Measurements from ENCODE around the gene RCSD1.
"Not testable (repeated sequence)": the region's sequence is repeated elsewhere in the genome, so short reads cannot be mapped to it uniquely, and the experiment has no call there.

The RCSD1 gene

DNA sequence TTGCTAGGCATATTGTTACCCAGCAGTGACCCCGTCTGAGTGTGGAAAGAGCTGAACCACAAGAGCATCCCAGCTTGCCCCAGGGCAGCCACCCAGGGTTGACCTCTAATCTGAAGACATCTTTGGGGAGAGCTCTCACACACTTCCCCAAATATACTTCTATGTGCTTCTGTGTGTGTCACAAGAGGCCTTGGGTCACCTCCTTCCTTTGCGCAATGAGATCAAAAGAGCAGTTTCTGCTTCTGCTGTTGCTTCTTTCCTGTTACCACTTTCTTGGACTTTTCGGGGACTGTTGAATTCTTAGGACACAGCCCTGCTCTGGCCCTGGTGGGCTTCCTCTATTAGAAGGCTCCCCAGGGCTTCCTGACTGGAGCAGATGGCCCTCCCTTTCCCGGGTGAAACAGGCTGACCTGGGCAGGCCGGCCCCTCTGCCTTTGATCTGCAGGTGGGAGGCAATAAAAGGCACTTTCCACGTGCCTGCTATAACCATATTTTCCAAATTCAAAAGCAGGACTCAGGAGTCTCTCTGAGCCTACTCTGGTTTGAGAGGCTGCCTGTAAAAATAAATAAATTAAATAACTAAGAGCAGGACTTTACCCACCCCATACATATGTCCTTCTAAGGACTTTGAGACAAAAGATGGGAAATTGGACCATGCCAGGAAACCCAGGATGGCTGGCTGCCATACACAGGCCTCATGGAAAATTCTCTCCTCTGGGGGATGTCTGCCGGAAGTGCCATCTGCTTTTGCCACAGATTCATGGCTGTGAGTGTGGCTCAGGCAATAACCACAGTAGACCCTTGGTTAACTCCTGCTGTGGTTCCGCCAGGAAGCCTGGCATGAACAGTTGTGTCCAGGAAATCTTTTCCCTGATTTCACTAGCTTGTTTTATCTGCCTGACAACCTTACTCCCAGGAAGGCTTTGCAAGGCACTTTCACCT is 28.3 kb upstream of the RCSD1 start:
- Histone ChIP-seq H3K36me3 (ENCODE audit: control insufficient read depth, insufficient read depth, low read length) (no peaks in the 10 kb centered on the region), H3K9ac (ENCODE audit: low read depth, low read length) (no peak overlapping the region), H3K4me1 (ENCODE audit: control insufficient read depth, insufficient read depth, low read length) (no peaks in the 10 kb centered on the region), H3K9me3 (ENCODE audit: control insufficient read depth, insufficient read depth, low read length) (no peaks in the 10 kb centered on the region), H3K4me3 (ENCODE audit: low read depth, low read length) (no peak overlapping the region), H3K27me3 (ENCODE audit: control insufficient read depth, insufficient read depth, low read length) (no peaks in the 10 kb centered on the region)

DNA sequence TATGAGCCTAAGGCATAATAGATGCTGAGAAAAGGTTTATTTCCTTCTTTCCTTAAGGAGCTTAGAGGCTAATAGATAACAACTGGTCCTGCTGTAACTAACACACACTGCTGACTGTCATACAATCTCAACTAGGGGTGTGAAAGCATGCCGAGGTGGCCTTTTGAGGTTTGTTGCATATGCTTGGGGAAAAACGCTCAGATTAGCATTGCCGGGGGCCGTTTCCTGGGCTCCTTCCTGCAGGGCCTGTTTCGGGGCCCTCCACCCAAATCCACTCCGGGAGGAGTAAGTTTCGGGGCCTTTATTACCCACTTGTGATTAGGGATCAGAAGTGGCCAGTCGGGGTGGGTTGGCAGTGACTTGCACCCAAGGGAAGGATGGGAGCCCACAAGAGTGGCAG is 27.2 kb upstream of the RCSD1 start:
- Histone ChIP-seq H3K27me3 (ENCODE audit: control insufficient read depth, insufficient read depth, low read length) (no peaks in the 10 kb centered on the region), H3K4me1 (ENCODE audit: control insufficient read depth, insufficient read depth, low read length) (no peaks in the 10 kb centered on the region), H3K9me3 (ENCODE audit: control insufficient read depth, insufficient read depth, low read length) (no peaks in the 10 kb centered on the region), H3K9ac (ENCODE audit: low read depth, low read length) (no peak overlapping the region), H3K36me3 (ENCODE audit: control insufficient read depth, insufficient read depth, low read length) (no peaks in the 10 kb centered on the region), H3K4me3 (ENCODE audit: low read depth, low read length) (no peak overlapping the region)

- Histone ChIP-seq H3K4me3 (ENCODE audit: low read depth, low read length) (no peak overlapping the region), H3K4me1 (ENCODE audit: control insufficient read depth, insufficient read depth, low read length) (no peaks in the 10 kb centered on the region), H3K36me3 (ENCODE audit: control insufficient read depth, insufficient read depth, low read length) (no peaks in the 10 kb centered on the region), H3K27me3 (ENCODE audit: control insufficient read depth, insufficient read depth, low read length) (peaks cover 2% of the 10 kb centered on the region), H3K9me3 (ENCODE audit: control insufficient read depth, insufficient read depth, low read length) (no peaks in the 10 kb centered on the region), H3K9ac (ENCODE audit: low read depth, low read length) (no peak overlapping the region)
Observed at GRCh38 chr1:167605576-167605975, 24.5 kb upstream of the RCSD1 start.

DNA sequence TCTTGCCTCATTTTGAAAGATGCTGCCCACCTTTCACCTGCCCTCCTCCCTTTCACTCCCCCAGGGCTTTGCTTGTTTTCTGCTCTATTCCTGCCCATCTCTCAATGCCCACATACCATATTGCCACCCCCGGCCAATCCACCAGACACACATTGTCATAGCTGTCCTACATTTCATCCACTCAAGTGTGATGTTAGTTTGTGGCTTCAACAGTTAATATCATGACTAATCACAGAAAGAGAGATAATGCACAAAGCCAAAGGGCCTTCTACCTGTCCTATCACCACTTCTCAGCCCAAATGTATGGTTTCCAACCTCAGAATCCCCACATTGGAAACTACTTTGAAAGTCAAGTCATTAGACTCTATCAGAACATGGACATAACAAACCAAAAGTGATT is 18.0 kb upstream of the RCSD1 start:
- no peaks in the 10 kb centered on the region for H3K36me3 ChIP-seq (ENCODE audit: control insufficient read depth, insufficient read depth, low read length)
- H3K4me3 ChIP-seq (ENCODE audit: low read depth, low read length), result no peak overlapping the region
- H3K9ac ChIP-seq (ENCODE audit: low read depth, low read length), result no peak overlapping the region
- H3K27me3 ChIP-seq (ENCODE audit: control insufficient read depth, insufficient read depth, low read length), result peaks cover 2% of the 10 kb centered on the region
- H3K4me1 ChIP-seq (ENCODE audit: control insufficient read depth, insufficient read depth, low read length), result no peaks in the 10 kb centered on the region
- H3K9me3 ChIP-seq (ENCODE audit: control insufficient read depth, insufficient read depth, low read length), result peaks cover 5% of the 10 kb centered on the region

- Histone ChIP-seq H3K9me3 (ENCODE audit: control insufficient read depth, insufficient read depth, low read length) (peaks cover 5% of the 10 kb centered on the region), H3K4me1 (ENCODE audit: control insufficient read depth, insufficient read depth, low read length) (peaks cover 4% of the 10 kb centered on the region)
Observed at GRCh38 chr1:167612587-167613385, 17.2 kb upstream of the RCSD1 start.

DNA sequence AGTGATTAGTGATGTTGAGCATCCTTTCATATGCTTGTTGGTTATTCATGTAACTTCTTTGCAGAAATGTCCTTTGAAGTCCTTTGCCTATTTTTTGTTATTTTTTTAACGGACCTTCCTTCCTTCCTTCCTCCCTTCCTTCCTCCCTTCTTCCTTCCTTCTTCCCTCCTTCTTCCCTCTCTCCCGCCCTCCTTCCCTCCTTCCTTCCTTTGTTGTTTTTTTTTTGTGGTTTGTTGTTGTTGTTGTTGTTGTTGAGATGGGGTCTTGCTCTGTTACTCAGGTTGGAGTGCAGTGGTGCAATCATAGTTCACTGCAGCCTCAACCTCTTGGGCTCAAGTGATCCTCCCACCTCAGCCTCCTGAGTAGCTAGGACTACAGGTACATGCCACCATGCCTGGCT is 16.0 kb upstream of the RCSD1 start:
- H3K4me1 ChIP-seq (ENCODE audit: control insufficient read depth, insufficient read depth, low read length), result peaks cover 10% of the 10 kb centered on the region
- H3K36me3 ChIP-seq (ENCODE audit: control insufficient read depth, insufficient read depth, low read length); H3K4me3 ChIP-seq (ENCODE audit: low read depth, low read length); H3K9me3 ChIP-seq (ENCODE audit: control insufficient read depth, insufficient read depth, low read length); H3K9ac ChIP-seq (ENCODE audit: low read depth, low read length); H3K27me3 ChIP-seq (ENCODE audit: control insufficient read depth, insufficient read depth, low read length): not testable (repeated sequence)

More at GRCh38 chr1:167612587-167613385, 17.2 kb upstream of the RCSD1 start:
- Histone ChIP-seq H3K4me3 (ENCODE audit: low read depth, low read length) (no peak overlapping the region), H3K27me3 (ENCODE audit: control insufficient read depth, insufficient read depth, low read length) (peaks cover 2% of the 10 kb centered on the region), H3K36me3 (ENCODE audit: control insufficient read depth, insufficient read depth, low read length) (no peaks in the 10 kb centered on the region), H3K9ac (ENCODE audit: low read depth, low read length) (no peak overlapping the region)

DNA sequence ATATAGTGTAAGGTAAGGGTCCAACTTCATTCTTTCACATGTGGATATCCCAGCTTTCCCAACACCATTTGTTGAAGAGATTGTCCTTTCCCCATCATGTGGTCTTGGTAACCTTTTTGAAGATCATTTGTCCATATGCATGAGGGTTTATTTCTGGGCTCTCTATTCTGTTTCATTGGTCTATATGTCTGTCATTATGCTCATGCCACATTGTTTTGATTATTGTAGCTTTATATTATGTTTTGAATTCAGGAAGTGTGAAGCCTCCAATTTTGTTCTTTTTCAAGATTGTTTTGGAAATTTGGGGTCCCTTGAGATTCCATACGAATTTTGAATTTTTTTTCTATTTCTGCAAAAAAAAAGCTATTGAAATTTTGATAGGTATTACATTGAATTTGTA is 15.2 kb upstream of the RCSD1 start:
- H3K27me3 ChIP-seq (ENCODE audit: control insufficient read depth, insufficient read depth, low read length), result no peaks in the 10 kb centered on the region

DNA sequence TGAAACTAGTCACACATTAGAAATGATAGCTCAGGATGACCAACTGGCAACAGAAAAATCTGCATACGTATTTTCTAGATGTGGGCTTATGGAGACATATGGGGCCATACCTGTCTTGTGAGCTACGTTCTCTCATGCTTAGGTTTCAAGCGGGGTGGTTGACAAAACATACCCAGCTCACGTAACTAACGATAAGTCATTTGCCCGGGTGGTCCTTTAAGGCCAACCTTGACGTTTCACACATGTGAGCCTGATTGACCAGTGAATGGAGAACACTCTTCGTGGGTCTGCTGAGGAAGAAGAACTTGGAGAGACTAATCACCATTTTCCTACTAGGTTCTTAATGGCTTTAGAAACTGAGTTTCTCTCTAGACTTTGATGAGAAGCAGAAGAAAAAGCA is 13.5 kb upstream of the RCSD1 start:
- Histone ChIP-seq H3K9me3 (ENCODE audit: control insufficient read depth, insufficient read depth, low read length) (peaks cover 5% of the 10 kb centered on the region), H3K4me3 (ENCODE audit: low read depth, low read length) (no peak overlapping the region), H3K27me3 (ENCODE audit: control insufficient read depth, insufficient read depth, low read length) (no peaks in the 10 kb centered on the region), H3K36me3 (ENCODE audit: control insufficient read depth, insufficient read depth, low read length) (no peaks in the 10 kb centered on the region), H3K9ac (ENCODE audit: low read depth, low read length) (no peak overlapping the region), H3K4me1 (ENCODE audit: control insufficient read depth, insufficient read depth, low read length) (peaks cover 10% of the 10 kb centered on the region)

More for the DNA sequence above, 15.2 kb upstream of the RCSD1 start:
- Histone ChIP-seq H3K4me1 (ENCODE audit: control insufficient read depth, insufficient read depth, low read length) (peaks cover 10% of the 10 kb centered on the region), H3K36me3 (ENCODE audit: control insufficient read depth, insufficient read depth, low read length) (no peaks in the 10 kb centered on the region), H3K9ac (ENCODE audit: low read depth, low read length) (no peak overlapping the region), H3K4me3 (ENCODE audit: low read depth, low read length) (no peak overlapping the region), H3K9me3 (ENCODE audit: control insufficient read depth, insufficient read depth, low read length) (peaks cover 5% of the 10 kb centered on the region)

DNA sequence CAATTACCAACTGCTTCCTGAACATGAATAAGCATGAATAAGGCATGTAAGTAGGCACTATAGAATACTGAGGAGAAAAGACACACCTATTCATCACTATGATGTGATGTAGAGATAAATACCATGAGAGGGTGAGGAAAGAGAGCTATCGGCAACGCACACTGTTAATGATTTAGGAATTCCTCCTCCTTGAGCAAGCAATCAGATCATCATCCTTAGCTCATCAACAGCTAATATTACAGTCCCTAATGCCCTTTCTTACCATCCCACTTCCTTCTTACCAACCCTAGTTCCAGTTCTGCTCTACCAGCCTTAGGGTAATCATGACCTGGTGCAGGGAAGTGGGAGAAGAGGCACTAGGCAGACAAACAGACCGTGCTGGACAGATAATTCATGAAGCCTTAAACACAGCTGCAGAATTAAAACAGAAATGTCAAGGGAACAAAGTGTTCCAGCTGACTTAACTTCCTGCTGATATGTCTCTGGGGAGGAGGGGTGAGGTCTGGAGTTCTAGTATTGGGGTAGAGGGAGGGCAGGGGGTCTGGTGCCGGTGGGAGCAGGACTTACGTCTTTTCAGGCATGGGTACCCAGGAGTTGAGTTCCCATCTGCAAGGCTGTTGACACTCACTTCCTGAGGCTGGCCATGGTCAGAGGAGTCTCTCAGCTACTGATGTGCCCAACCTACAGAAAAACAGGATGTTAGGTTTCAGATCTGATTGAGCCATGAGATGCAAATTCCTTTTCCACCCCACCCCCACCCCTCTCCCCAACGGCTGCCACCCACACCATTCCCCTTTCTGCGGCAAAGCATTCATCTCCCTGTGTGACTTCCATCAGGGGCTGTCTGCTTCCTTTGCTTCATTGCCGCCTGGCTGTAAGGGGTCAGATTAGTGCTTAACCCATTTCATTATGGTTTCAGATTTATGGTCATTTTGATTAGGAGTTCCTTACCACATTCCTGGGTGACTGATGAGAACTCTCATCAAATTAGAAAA is 12.6 kb upstream of the RCSD1 start:
- no peak overlapping the region for H3K9ac ChIP-seq (ENCODE audit: low read depth, low read length)
- H3K9me3 ChIP-seq (ENCODE audit: control insufficient read depth, insufficient read depth, low read length), result peaks cover 5% of the 10 kb centered on the region
- peaks cover 10% of the 10 kb centered on the region for H3K4me1 ChIP-seq (ENCODE audit: control insufficient read depth, insufficient read depth, low read length)
- H3K27me3 ChIP-seq (ENCODE audit: control insufficient read depth, insufficient read depth, low read length), result no peaks in the 10 kb centered on the region
- H3K4me3 ChIP-seq (ENCODE audit: low read depth, low read length), result no peak overlapping the region
- no peaks in the 10 kb centered on the region for H3K36me3 ChIP-seq (ENCODE audit: control insufficient read depth, insufficient read depth, low read length)

DNA sequence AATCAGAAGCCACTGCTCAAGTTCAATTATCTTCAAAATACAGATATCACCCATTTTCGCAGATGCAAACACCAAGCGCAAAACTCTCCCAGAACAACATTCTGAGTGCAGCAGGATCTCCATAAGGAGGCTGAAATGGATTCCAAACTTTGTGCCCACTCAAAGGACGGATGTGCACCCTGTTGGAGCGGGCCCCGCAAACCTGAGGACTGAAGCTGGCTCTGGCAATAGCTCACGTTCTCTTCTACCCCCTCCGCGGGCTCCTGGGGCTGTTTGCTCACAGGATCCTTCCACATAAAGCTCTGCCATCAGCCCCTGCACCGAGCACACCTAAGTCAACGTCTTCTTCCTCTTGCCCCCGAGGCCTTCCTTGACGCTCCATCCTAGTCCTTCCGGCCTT is 11.7 kb upstream of the RCSD1 start:
- Histone ChIP-seq H3K9ac (ENCODE audit: low read depth, low read length) (no peak overlapping the region), H3K4me1 (ENCODE audit: control insufficient read depth, insufficient read depth, low read length) (peaks cover 10% of the 10 kb centered on the region), H3K4me3 (ENCODE audit: low read depth, low read length) (no peak overlapping the region), H3K9me3 (ENCODE audit: control insufficient read depth, insufficient read depth, low read length) (peaks cover 5% of the 10 kb centered on the region), H3K27me3 (ENCODE audit: control insufficient read depth, insufficient read depth, low read length) (no peaks in the 10 kb centered on the region), H3K36me3 (ENCODE audit: control insufficient read depth, insufficient read depth, low read length) (no peaks in the 10 kb centered on the region)

GRCh38 chr1:167618789-167619188 is 11.2 kb upstream of the RCSD1 start:
- peaks cover 10% of the 10 kb centered on the region for H3K4me1 ChIP-seq (ENCODE audit: control insufficient read depth, insufficient read depth, low read length)
- H3K36me3 ChIP-seq (ENCODE audit: control insufficient read depth, insufficient read depth, low read length), result no peaks in the 10 kb centered on the region
- no peak overlapping the region for H3K9ac ChIP-seq (ENCODE audit: low read depth, low read length)
- no peaks in the 10 kb centered on the region for H3K27me3 ChIP-seq (ENCODE audit: control insufficient read depth, insufficient read depth, low read length)
- H3K9me3 ChIP-seq (ENCODE audit: control insufficient read depth, insufficient read depth, low read length), result peaks cover 5% of the 10 kb centered on the region
- no peak overlapping the region for H3K4me3 ChIP-seq (ENCODE audit: low read depth, low read length)
